ENCODE measurements around the gene ACAP3.

The ACAP3 gene

GRCh38 chr1:1272341-1273208 lies 35.2 kb downstream of the ACAP3 start:
- no peak for DNase-seq (ENCODE audit: low read depth in 4 of 4, low spot score in 1 of 4)

- no peak for DNase-seq (ENCODE audit: low read depth in 4 of 4, low spot score in 1 of 4)
These were observed 36.9 kb downstream of the ACAP3 start for GRCh38 chr1:1270813-1271212.

- DNase-seq (ENCODE audit: low read depth in 4 of 4, low spot score in 1 of 4): no peak
These were observed 39.4 kb downstream of the ACAP3 start for GRCh38 chr1:1268284-1268682.

- DNase-seq (ENCODE audit: low read depth in 4 of 4, low spot score in 1 of 4): no peak
These were observed 40.0 kb downstream of the ACAP3 start for GRCh38 chr1:1267488-1268283.

GRCh38 chr1:1264868-1265272 lies 42.9 kb downstream of the ACAP3 start:
- no peak for DNase-seq (ENCODE audit: low read depth in 4 of 4, low spot score in 1 of 4)

- no peak for DNase-seq (ENCODE audit: low read depth in 4 of 4, low spot score in 1 of 4)
These were observed 43.7 kb downstream of the ACAP3 start for GRCh38 chr1:1264026-1264425.

- DNase-seq (ENCODE audit: low read depth in 4 of 4, low spot score in 1 of 4): no peak
These were observed 45.0 kb downstream of the ACAP3 start for GRCh38 chr1:1262758-1263157.

GRCh38 chr1:1262071-1262470 lies 45.7 kb downstream of the ACAP3 start:
- DNase-seq (ENCODE audit: low read depth in 4 of 4, low spot score in 1 of 4): no peak

GRCh38 chr1:1260843-1261560 lies 46.7 kb downstream of the ACAP3 start:
- no peak for DNase-seq (ENCODE audit: low read depth in 4 of 4, low spot score in 1 of 4)

GRCh38 chr1:1259951-1260600 lies 47.7 kb downstream of the ACAP3 start:
- no peak for DNase-seq (ENCODE audit: low read depth in 4 of 4, low spot score in 1 of 4)

GRCh38 chr1:1259540-1259939 lies 48.2 kb downstream of the ACAP3 start:
- no peak for DNase-seq (ENCODE audit: low read depth in 4 of 4, low spot score in 1 of 4)

GRCh38 chr1:1259119-1259488 lies 48.6 kb downstream of the ACAP3 start:
- no peak for DNase-seq (ENCODE audit: low read depth in 4 of 4, low spot score in 1 of 4)

- no peak for DNase-seq (ENCODE audit: low read depth in 4 of 4, low spot score in 1 of 4)
These were observed 50.5 kb downstream of the ACAP3 start for GRCh38 chr1:1256956-1257871.

GRCh38 chr1:1255611-1256010 lies 52.1 kb downstream of the ACAP3 start:
- no peak for DNase-seq (ENCODE audit: low read depth in 4 of 4, low spot score in 1 of 4)

- DNase-seq (ENCODE audit: low read depth in 4 of 4, low spot score in 1 of 4): no peak
These were observed 52.7 kb downstream of the ACAP3 start for GRCh38 chr1:1255078-1255477.

- DNase-seq (ENCODE audit: low read depth in 4 of 4, low spot score in 1 of 4): no peak
These were observed 53.1 kb downstream of the ACAP3 start for GRCh38 chr1:1254667-1254998.

- DNase-seq (ENCODE audit: low read depth in 4 of 4, low spot score in 1 of 4): no peak
These were observed 53.6 kb downstream of the ACAP3 start for GRCh38 chr1:1253972-1254666.

- no peak for DNase-seq (ENCODE audit: low read depth in 4 of 4, low spot score in 1 of 4)
These were observed 54.4 kb downstream of the ACAP3 start for GRCh38 chr1:1253314-1253713.

GRCh38 chr1:1250786-1251284 lies 56.9 kb downstream of the ACAP3 start:
- DNase-seq (ENCODE audit: low read depth in 4 of 4, low spot score in 1 of 4): peak in 3 of 4 experiments; percentile 42 to 47 (median 42)
